Esophagus muscularis mucosa (tissue), 4 donors: ENCODE results near the gene TFAP2A. TPM values are rescaled to one million over a fixed set of nuclear protein-coding genes. Genes with fewer than 3 reads are reported as not detected.

Experiments used
- DNase-seq: peaks from one replicate; pipeline ENCODE4 v3.0.0-alpha.2; 2017; ENCODE audit errors: extremely low spot score
- H3K27ac ChIP-seq, 4 donors: fragments of 200-600 bp; sonication (generic); replicated peaks in 1 of 4; 1 replicate in 3 of 4; 2 replicates in 1 of 4; pipeline ENCODE4 v1.5.1; 2016 to 2019; ENCODE audit warnings: mild to moderate bottlenecking in 1 of 4
- H3K27me3 ChIP-seq, 4 donors: fragments of 200-600 bp; sonication (generic); one replicate each; pipeline versions ENCODE4 v1.5.1 to v1.6.0; 2016 to 2019
- H3K36me3 ChIP-seq, 4 donors: fragments of 200-600 bp; sonication (generic); one replicate each; pipeline ENCODE4 v1.5.1; 2016 to 2019
- H3K4me1 ChIP-seq, 4 donors: fragments of 200-600 bp; sonication (generic); one replicate each; pipeline ENCODE4 v1.5.1; 2016 to 2019
- H3K4me3 ChIP-seq, 4 donors: fragments of 200-600 bp; sonication (generic); 1 replicate in 2 of 4; 2 replicates in 2 of 4; pipeline ENCODE4 v1.5.1; 2016 to 2019; ENCODE audit warnings: mild to moderate bottlenecking in 4 of 4, moderate library complexity in 1 of 4
- H3K9me3 ChIP-seq, 4 donors: fragments of 200-600 bp; sonication (generic); 1 replicate in 3 of 4; 2 replicates in 1 of 4; pipeline ENCODE4 v1.5.1; 2016 to 2019
- EP300 ChIP-seq: sonication (generic); formaldehyde crosslinking; IDR thresholded peaks from one replicate; pipeline ENCODE4 v1.6.1; 2017; ENCODE audit warnings: antibody characterized with exemption
- POLR2A ChIP-seq: fragments of 450-650 bp; IDR thresholded peaks from one replicate; pipeline ENCODE4 v1.6.1; 2017; ENCODE audit warnings: antibody characterized with exemption, moderate library complexity, mild to moderate bottlenecking, low read depth
- POLR2AphosphoS5 ChIP-seq, 2 donors: sonication (generic); formaldehyde crosslinking; IDR thresholded peaks; one replicate each; pipeline ENCODE4 v1.6.1; 2017; ENCODE audit warnings: antibody characterized with exemption in 2 of 2
- WGBS: methylation state at CpG from one replicate; pipeline ENCODE4 v1.1.5; 2018; 5-methylcytosine and 5-hydroxymethylcytosine counted together
- intact Hi-C: fragments of 100-400 bp; cut with DNase I; formaldehyde crosslinking; loops from one replicate; pipeline ENCODE4 v1.15.1; 2023
- total RNA-seq, 4 donors: library from RNA; depleted of rRNA; stranded (reverse); fragments of >200 nt; gene quantifications; one replicate each; pipeline versions ENCODE4 v1.1.0 to v1.2.1, GENCODE V29; 2016
- TF ChIP-seq, protein P1 (sequence below), 3 experiments: fragments of 200-600 bp in 2 of 3; fragments of 450-650 bp in 1 of 3; sonication (generic) in 2 of 3; IDR thresholded peaks; one replicate each; pipeline ENCODE4 v1.5.1; 2017 to 2019; ENCODE audit warnings: antibody characterized with exemption in 3 of 3, mild to moderate bottlenecking in 2 of 3, moderate library complexity in 1 of 3

The TFAP2A gene
- total RNA-seq, 4 donors from 2014 or later = 0.69 to 3.0 (median 1.3) TPM

DNA sequence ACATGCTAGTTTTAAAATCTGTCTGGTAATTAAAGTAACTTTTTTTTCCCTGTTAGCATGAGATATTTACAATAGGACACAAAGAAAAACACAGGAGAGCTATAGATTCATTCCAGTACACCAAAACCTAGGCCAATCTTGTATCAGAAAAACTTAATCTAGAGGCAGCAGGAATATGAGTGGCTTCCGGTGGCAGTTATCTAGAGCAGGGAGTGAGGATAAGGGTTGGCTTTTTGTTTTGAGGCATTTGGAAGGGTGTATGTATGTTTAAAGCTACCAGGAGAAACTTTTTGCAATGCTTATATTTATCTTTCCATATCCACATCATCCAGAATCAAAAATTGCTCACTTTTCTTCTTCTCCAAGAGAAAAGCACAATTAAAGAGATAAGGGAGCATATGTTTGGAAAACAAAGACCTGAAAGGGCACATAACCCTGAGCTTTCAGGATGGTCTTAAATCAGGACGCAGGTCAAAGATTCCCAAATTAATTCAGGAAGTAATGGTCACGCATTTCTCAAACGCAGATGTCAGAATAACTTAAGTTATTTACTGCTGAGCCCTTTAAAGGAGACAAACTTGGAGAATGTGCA lies 13.1 kb downstream of the TFAP2A start:
- 47% methylated on average over 4 of the region's 4 CpGs for WGBS
- no peak overlapping the region for H3K27ac ChIP-seq
- no peak for DNase-seq
- no peaks in the 10 kb centered on the region for H3K36me3 ChIP-seq
- H3K9me3 ChIP-seq = peaks cover 0 to 4% (median 0%) of the 10 kb centered on the region in 4 donors
- TF ChIP-seq POLR2AphosphoS5 (IDR thresholded peaks at IDR 0.05) (no peak), EP300 (no peak), POLR2A (no peak)
- TF ChIP-seq, protein P1, sequence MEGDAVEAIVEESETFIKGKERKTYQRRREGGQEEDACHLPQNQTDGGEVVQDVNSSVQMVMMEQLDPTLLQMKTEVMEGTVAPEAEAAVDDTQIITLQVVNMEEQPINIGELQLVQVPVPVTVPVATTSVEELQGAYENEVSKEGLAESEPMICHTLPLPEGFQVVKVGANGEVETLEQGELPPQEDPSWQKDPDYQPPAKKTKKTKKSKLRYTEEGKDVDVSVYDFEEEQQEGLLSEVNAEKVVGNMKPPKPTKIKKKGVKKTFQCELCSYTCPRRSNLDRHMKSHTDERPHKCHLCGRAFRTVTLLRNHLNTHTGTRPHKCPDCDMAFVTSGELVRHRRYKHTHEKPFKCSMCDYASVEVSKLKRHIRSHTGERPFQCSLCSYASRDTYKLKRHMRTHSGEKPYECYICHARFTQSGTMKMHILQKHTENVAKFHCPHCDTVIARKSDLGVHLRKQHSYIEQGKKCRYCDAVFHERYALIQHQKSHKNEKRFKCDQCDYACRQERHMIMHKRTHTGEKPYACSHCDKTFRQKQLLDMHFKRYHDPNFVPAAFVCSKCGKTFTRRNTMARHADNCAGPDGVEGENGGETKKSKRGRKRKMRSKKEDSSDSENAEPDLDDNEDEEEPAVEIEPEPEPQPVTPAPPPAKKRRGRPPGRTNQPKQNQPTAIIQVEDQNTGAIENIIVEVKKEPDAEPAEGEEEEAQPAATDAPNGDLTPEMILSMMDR (IDR thresholded peaks at IDR 0.05) = no peak
- intact Hi-C loops = loop anchor here (10.0 kb wide), 1 partner anchor 1133 kb away; the partner anchor contains the start of gene TMEM170B
- H3K4me1 ChIP-seq = peaks cover 7 to 25% (median 20%) of the 10 kb centered on the region in 4 donors
- H3K4me3 ChIP-seq = no peak overlapping the region
- H3K27me3 ChIP-seq = peaks cover 0 to 53% (median 13%) of the 10 kb centered on the region in 4 donors

DNA sequence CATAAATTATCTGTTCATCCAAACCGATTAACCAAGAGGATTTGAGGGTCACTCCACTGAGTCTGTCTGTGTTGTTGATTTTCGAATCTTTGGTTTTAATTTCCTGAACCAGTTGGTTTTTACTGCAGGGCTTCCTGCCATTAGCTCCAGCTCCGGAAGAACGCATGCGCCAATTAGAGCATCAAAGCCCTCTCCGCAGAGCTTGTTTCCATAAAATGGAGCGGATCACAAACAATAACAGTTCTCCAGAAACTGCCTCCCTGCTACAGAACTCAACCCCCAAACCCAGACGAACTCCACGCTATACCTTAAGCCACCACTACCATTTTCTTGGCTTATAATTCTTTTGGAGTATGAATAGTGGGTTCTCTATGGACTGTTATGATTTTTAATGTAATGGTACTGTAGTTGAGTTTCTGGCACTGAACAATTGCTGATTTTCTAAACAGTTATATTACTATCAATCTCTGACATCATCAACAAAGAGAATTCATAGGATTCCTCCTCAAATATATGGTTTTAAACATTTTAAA lies 13.8 kb downstream of the TFAP2A start:
- Histone ChIP-seq H3K4me3 (no peak overlapping the region), H3K36me3 (no peaks in the 10 kb centered on the region), H3K9me3 (peaks cover 0 to 4% (median 0%) of the 10 kb centered on the region in 4 donors), H3K27me3 (peaks cover 0 to 59% (median 15%) of the 10 kb centered on the region in 4 donors), H3K4me1 (peaks cover 7 to 25% (median 20%) of the 10 kb centered on the region in 4 donors), H3K27ac (no peak overlapping the region)
- no peak for DNase-seq
- WGBS = 32% methylated on average over 9 of the region's 9 CpGs
- intact Hi-C loops = loop anchor here (10.0 kb wide), 1 partner anchor 1134 kb away; the partner anchor contains the start of gene TMEM170B
- no peak for TF ChIP-seq POLR2A
- no peak for TF ChIP-seq EP300
- TF ChIP-seq, protein P1 (IDR thresholded peaks at IDR 0.05) = no peak
- TF ChIP-seq POLR2AphosphoS5 (IDR thresholded peaks at IDR 0.05) = no peak

DNA sequence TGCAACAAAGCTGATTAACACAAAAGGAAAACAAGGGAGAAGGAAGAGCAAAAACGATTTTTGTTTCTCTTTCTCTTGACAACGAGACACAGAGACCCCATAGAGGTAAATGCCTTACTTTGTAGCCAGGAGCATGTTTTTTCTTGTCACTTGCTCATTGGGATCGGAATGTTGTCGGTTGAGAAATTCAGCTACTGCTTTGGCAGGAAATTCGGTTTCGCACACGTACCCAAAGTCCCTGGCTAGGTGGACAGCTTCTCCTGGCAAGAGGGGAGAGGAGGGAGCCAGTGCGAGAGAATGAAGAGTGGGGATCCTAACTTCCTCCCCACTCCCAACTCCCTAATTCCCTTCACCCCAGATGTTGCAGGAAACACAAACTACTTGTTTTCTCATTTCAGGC lies 14.5 kb downstream of the TFAP2A start:
- TF ChIP-seq POLR2A = no peak
- Histone ChIP-seq H3K27ac (no peak overlapping the region), H3K4me1 (peaks cover 7 to 25% (median 20%) of the 10 kb centered on the region in 4 donors), H3K4me3 (no peak overlapping the region), H3K27me3 (peaks cover 0 to 66% (median 22%) of the 10 kb centered on the region in 4 donors), H3K9me3 (peaks cover 0 to 4% (median 0%) of the 10 kb centered on the region in 4 donors), H3K36me3 (no peaks in the 10 kb centered on the region)
- intact Hi-C loops = loop anchor here (10.0 kb wide), 1 partner anchor 1134 kb away; the partner anchor contains the start of gene TMEM170B
- no peak for DNase-seq
- 46% methylated on average over 8 of the region's 8 CpGs for WGBS

DNA sequence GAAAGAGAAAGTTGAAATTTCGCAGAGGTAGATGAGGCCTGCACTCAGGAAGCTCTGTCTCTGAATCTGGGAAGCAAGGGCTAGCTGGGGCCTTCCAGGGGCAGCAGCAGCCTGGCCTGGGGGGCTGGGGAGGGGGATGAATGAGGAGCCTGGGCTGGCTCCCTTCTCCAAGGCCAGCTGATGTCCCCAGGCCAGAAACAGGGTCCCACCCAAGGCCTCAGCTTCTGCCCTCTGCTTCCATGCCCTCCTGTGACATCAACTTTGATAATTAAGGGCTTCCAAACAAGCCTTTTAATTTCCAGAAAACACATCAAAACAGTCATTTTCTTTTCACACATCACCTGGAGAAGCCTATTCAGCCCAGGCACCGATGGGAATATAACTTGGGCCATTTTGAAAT lies 15.4 kb downstream of the TFAP2A start:
- H3K36me3 ChIP-seq = no peaks in the 10 kb centered on the region
- peaks cover 0 to 71% (median 29%) of the 10 kb centered on the region in 4 donors for H3K27me3 ChIP-seq
- peaks cover 7 to 19% (median 14%) of the 10 kb centered on the region in 4 donors for H3K4me1 ChIP-seq
- H3K9me3 ChIP-seq = no peaks in the 10 kb centered on the region
- no peak for DNase-seq
- TF ChIP-seq POLR2A (no peak), POLR2AphosphoS5 (IDR thresholded peaks at IDR 0.05) (no peak), EP300 (no peak)
- TF ChIP-seq, protein P1 (IDR thresholded peaks at IDR 0.05) = no peak
- 87% methylated on average over 2 of the region's 2 CpGs for WGBS
- H3K27ac ChIP-seq = no peak overlapping the region
- intact Hi-C loops = loop anchor here (10.0 kb wide), 1 partner anchor 85 kb away; no protein-coding TSS in a partner anchor
- H3K4me3 ChIP-seq = no peak overlapping the region

DNA sequence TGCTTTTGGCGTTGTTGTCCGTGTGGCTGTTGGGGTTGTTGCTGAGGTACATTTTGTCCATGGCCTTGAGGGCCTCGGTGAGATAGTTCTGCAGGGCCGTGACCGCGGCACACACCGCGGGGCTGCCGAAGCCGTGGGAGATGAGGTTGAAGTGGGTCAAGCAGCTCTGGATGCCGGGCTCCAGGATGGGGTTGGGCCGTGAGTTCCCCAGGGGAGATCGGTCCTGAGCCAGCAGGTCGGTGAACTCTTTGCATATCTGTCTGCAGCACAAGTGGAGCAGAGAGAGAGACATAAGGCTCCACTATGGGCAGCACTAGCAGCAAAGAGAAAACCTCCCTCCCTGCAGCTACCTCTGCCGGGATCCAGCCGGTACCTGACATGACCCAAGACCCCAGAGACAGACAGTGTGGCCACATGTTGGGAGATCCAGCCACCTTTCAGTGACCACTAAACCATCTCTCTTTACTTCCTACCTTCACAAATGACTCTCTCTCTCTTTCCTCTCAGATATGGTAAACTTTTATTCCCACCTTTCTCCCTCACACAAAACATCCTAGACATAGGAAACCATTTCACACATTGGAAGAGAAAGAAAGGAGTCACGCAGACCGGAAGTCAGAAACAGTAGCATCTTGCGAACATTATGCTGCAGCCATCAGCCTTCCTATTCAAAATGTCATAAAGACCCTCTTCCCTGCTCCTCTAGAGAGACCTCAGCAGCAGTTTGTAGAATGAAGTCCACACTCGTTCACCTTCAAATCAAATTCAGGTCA lies 16.2 kb downstream of the TFAP2A start:
- Histone ChIP-seq H3K36me3 (no peaks in the 10 kb centered on the region), H3K4me3 (peak overlapping the region in 2 of 4 donors; percentile 24 to 27), H3K9me3 (no peaks in the 10 kb centered on the region), H3K27me3 (peaks cover 0 to 79% (median 37%) of the 10 kb centered on the region in 4 donors), H3K27ac (no peak overlapping the region), H3K4me1 (peaks cover 5 to 10% (median 7%) of the 10 kb centered on the region in 4 donors)
- TF ChIP-seq POLR2AphosphoS5 (IDR thresholded peaks at IDR 0.05) (no peak), EP300 (no peak), POLR2A (no peak)
- TF ChIP-seq, protein P1 (IDR thresholded peaks at IDR 0.05) = no peak
- WGBS = 50% methylated on average over 15 of the region's 20 CpGs
- intact Hi-C loops = loop anchor here (10.0 kb wide), 1 partner anchor 84 kb away; no protein-coding TSS in a partner anchor
- peak; percentile 80 for DNase-seq
